Panc1 (cell line): ENCODE data around the gene C12orf56. TPM values are rescaled to one million over a fixed set of nuclear protein-coding genes. Genes with fewer than 3 reads are reported as not detected.

ENCODE experiments used
- ATAC-seq: fragments of 200-7000 bp; cut with Tn5 transposase; 2 replicates; pipeline ENCODE4 v1.9.1; 2020; ENCODE audit warnings: mild to moderate bottlenecking, moderate library complexity
- BruUV-seq: library from RNA; stranded (reverse); fragments of 400-500 nt; replicated peaks from 2 replicates; lab custom pipeline; 2021; lab: Mats Ljungman, UMichigan
- CTCF ChIA-PET: fragments of 300-600 bp; sonication (Branson Sonifier 250); formaldehyde crosslinking; loops from one replicate; lab custom pipeline; 2022; ENCODE audit warnings: antibody characterized with exemption; lab: Charles Lee
- POLR2A ChIA-PET: fragments of 300-600 bp; sonication (Branson Sonifier 250); formaldehyde crosslinking; loops from one replicate; lab custom pipeline; 2022; ENCODE audit warnings: antibody characterized with exemption; lab: Charles Lee
- DNase-seq: peaks from one replicate; pipeline ENCODE4 v3.0.0-alpha.2; 2010; ENCODE audit warnings: low read depth, low spot score
- H3K27ac ChIP-seq: 2 replicates; pipeline ENCODE4 v1.5.1; 2011; ENCODE audit warnings: mild to moderate bottlenecking, low read length, inconsistent platforms
- H3K27me3 ChIP-seq: fragments of 200-500 bp; sonication (Bioruptor generic); 2 replicates; pipeline ENCODE4 v1.6.0; 2014; ENCODE audit warnings: low read length, inconsistent platforms; ENCODE audit not compliant: control insufficient read depth, insufficient read depth
- H3K36me3 ChIP-seq: fragments of 200-500 bp; sonication (Bioruptor generic); 2 replicates; pipeline ENCODE4 v1.5.1; 2014; ENCODE audit warnings: inconsistent platforms, mild to moderate bottlenecking, low read length, moderate library complexity; ENCODE audit not compliant: control insufficient read depth, insufficient read depth
- H3K4me1 ChIP-seq: 2 replicates; pipeline ENCODE4 v1.5.1; 2011; ENCODE audit warnings: inconsistent platforms, mild to moderate bottlenecking, low read length, moderate library complexity; ENCODE audit not compliant: control insufficient read depth, insufficient read depth
- H3K4me3 ChIP-seq, 2 experiments: 2 replicates each; pipeline ENCODE4 v1.5.1; 2011 to 2012; ENCODE audit warnings: low read depth in 2 of 2, low read length in 2 of 2, mild to moderate bottlenecking in 2 of 2, inconsistent platforms in 1 of 2, moderate library complexity in 1 of 2
- H3K9me3 ChIP-seq: fragments of 200-500 bp; sonication (Bioruptor generic); 2 replicates; pipeline ENCODE4 v1.5.1; 2014; ENCODE audit warnings: low read depth, mild to moderate bottlenecking, inconsistent platforms, low read length, moderate library complexity; ENCODE audit not compliant: control insufficient read depth, insufficient read depth
- CTCF ChIP-seq: fragments of 450-650 bp; IDR thresholded peaks from 2 replicates; pipeline ENCODE4 v1.5.1; 2017; ENCODE audit warnings: mild to moderate bottlenecking
- POLR2AphosphoS5 ChIP-seq: IDR thresholded peaks from 2 replicates; pipeline ENCODE4 v1.6.1; 2012; ENCODE audit warnings: mild to moderate bottlenecking, low read depth, low read length, moderate library complexity
- SIN3A ChIP-seq: IDR thresholded peaks from 2 replicates; pipeline ENCODE4 v1.6.1; 2012; ENCODE audit warnings: low read depth, mild to moderate bottlenecking, low read length, moderate library complexity, borderline replicate concordance; ENCODE audit not compliant: insufficient read depth
- TCF7L2 ChIP-seq: IDR thresholded peaks from 2 replicates; pipeline ENCODE4 v1.6.1; 2011; ENCODE audit warnings: mild to moderate bottlenecking, low read depth, low read length, inconsistent platforms
- in situ Hi-C: cut with HindIII; loops from 2 replicates; pipeline ENCODE4 v1.10.0; 2016; ENCODE audit warnings: low sequenced_read_pairs, low pct_unique_long_range_greater_than_20kb
- intact Hi-C: fragments of 100-400 bp; cut with micrococcal nuclease; formaldehyde crosslinking; loops from one replicate; pipeline ENCODE4 v1.10.0; 2022; ENCODE audit not compliant: unreplicated experiment
- total RNA-seq: library from RNA; stranded (reverse); gene quantifications from one replicate; pipeline ENCODE4 v1.2.1, GENCODE V29; 2021; ENCODE audit not compliant: unreplicated experiment
- TF ChIP-seq, protein P1 (sequence below), 2 experiments: IDR thresholded peaks; 2 replicates each; pipeline ENCODE4 v1.6.1; 2011 to 2012; ENCODE audit warnings: low read depth in 2 of 2, control low read depth in 1 of 2, low read length in 1 of 2, mild to moderate bottlenecking in 1 of 2, moderate library complexity in 1 of 2; ENCODE audit not compliant: insufficient read depth in 1 of 2

Gene C12orf56
- total RNA-seq, 1 experiment from 2014 or later, result 2.8 TPM

- no TSS peak for BruUV-seq
- TF ChIP-seq, protein P1, sequence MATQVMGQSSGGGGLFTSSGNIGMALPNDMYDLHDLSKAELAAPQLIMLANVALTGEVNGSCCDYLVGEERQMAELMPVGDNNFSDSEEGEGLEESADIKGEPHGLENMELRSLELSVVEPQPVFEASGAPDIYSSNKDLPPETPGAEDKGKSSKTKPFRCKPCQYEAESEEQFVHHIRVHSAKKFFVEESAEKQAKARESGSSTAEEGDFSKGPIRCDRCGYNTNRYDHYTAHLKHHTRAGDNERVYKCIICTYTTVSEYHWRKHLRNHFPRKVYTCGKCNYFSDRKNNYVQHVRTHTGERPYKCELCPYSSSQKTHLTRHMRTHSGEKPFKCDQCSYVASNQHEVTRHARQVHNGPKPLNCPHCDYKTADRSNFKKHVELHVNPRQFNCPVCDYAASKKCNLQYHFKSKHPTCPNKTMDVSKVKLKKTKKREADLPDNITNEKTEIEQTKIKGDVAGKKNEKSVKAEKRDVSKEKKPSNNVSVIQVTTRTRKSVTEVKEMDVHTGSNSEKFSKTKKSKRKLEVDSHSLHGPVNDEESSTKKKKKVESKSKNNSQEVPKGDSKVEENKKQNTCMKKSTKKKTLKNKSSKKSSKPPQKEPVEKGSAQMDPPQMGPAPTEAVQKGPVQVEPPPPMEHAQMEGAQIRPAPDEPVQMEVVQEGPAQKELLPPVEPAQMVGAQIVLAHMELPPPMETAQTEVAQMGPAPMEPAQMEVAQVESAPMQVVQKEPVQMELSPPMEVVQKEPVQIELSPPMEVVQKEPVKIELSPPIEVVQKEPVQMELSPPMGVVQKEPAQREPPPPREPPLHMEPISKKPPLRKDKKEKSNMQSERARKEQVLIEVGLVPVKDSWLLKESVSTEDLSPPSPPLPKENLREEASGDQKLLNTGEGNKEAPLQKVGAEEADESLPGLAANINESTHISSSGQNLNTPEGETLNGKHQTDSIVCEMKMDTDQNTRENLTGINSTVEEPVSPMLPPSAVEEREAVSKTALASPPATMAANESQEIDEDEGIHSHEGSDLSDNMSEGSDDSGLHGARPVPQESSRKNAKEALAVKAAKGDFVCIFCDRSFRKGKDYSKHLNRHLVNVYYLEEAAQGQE (IDR thresholded peaks at IDR 0.05; ENCODE audit: insufficient read depth in 1 of 2, low read depth in 2 of 2, low read length in 1 of 2), result no peak
- no peak for TF ChIP-seq SIN3A
- TF ChIP-seq POLR2AphosphoS5, result no peak
- TF ChIP-seq CTCF, result no peak
- no peak for TF ChIP-seq TCF7L2
- no peak for ATAC-seq
- intact Hi-C loops, result no loop called here
- no peak overlapping the region for H3K27ac ChIP-seq
- H3K4me1 ChIP-seq, result peaks cover 3% of the 10 kb centered on the region; the same call in 1 of the 2 replicates
- no peak overlapping the region for H3K4me3 ChIP-seq
- CTCF ChIA-PET, result no interaction called here
- POLR2A ChIA-PET, result interaction anchor here (0.5 kb wide), 1 partner anchor 8 kb away, joined by 18 read pairs; no protein-coding TSS in a partner anchor
- H3K27me3 ChIP-seq, result no peaks in the 10 kb centered on the region
- in situ Hi-C loops, result no loop called here
- no peaks in the 10 kb centered on the region for H3K36me3 ChIP-seq
- DNase-seq, result no peak
- no peaks in the 10 kb centered on the region for H3K9me3 ChIP-seq
Measured at GRCh38 chr12:64385019-64385418, 5.5 kb downstream of the C12orf56 start.

DNA sequence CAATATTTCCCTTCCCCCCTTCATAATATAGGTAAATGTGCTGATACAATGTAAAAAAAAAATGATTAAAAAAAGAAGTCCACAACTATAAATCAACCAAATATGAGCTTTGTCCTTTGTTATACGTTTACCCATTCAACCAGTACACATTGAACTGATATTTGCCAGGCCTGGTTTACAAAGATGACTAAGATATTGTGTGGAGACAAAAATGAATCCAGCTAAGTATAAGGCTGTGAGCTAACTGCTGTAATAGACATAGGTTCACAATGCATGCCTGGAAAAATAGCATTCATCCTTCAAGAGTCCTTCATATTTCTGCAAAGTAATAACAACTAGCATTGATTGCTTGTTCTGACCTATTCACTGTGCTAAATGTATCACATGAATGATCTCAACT is 6.9 kb downstream of the C12orf56 start:
- Histone ChIP-seq H3K27me3 (no peaks in the 10 kb centered on the region), H3K36me3 (no peaks in the 10 kb centered on the region), H3K27ac (no peak overlapping the region), H3K4me1 (no peaks in the 10 kb centered on the region; the same call in 1 of the 2 replicates), H3K4me3 (no peak overlapping the region), H3K9me3 (no peaks in the 10 kb centered on the region)
- TF ChIP-seq POLR2AphosphoS5 (no peak), SIN3A (no peak), TCF7L2 (no peak), CTCF (no peak)
- TF ChIP-seq, protein P1 (IDR thresholded peaks at IDR 0.05; ENCODE audit: insufficient read depth in 1 of 2, low read depth in 2 of 2, low read length in 1 of 2), result no peak
- ATAC-seq, result no peak
- POLR2A ChIA-PET, result no interaction called here
- in situ Hi-C loops, result no loop called here
- intact Hi-C loops, result no loop called here
- CTCF ChIA-PET, result no interaction called here
- BruUV-seq, result no TSS peak
- no peak for DNase-seq
